Measurements from ENCODE around the gene FAM184A.
"Not testable (repeated sequence)": the region's sequence is repeated elsewhere in the genome, so short reads cannot be mapped to it uniquely, and the experiment has no call there.

Gene FAM184A

GRCh38 chr6:119052987-119053386 lies 25.5 kb downstream of the FAM184A start:
- DNase-seq: no peak

GRCh38 chr6:119052292-119052889 lies 26.1 kb downstream of the FAM184A start:
- DNase-seq: no peak

- no peak for DNase-seq
Measured at GRCh38 chr6:119044255-119044654, 34.2 kb downstream of the FAM184A start.

GRCh38 chr6:119043783-119044182 lies 34.7 kb downstream of the FAM184A start:
- no peak for DNase-seq

- DNase-seq: no peak
Measured at GRCh38 chr6:119043265-119043664, 35.2 kb downstream of the FAM184A start.

GRCh38 chr6:119040636-119041035 lies 37.8 kb downstream of the FAM184A start:
- no peak for DNase-seq

- DNase-seq: no peak
Measured at GRCh38 chr6:119040229-119040628, 38.2 kb downstream of the FAM184A start.

GRCh38 chr6:119037941-119038623 lies 40.4 kb downstream of the FAM184A start:
- DNase-seq: no peak

- DNase-seq: no peak
Measured at GRCh38 chr6:119037264-119037663, 41.2 kb downstream of the FAM184A start.

GRCh38 chr6:119036081-119036480 lies 42.4 kb downstream of the FAM184A start:
- DNase-seq: no peak

GRCh38 chr6:119035459-119035858 lies 43.0 kb downstream of the FAM184A start:
- no peak for DNase-seq

GRCh38 chr6:119034827-119035458 lies 43.5 kb downstream of the FAM184A start:
- peak; percentile 14 for DNase-seq

GRCh38 chr6:119032428-119032827 lies 46.0 kb downstream of the FAM184A start:
- DNase-seq: no peak

- DNase-seq: no peak
Measured at GRCh38 chr6:119030759-119031158, 47.7 kb downstream of the FAM184A start.

- DNase-seq: no peak
Measured at GRCh38 chr6:119028091-119028490, 50.4 kb downstream of the FAM184A start.

- DNase-seq: no peak
Measured at GRCh38 chr6:119027465-119027864, 51.0 kb downstream of the FAM184A start.

GRCh38 chr6:119026822-119027221 lies 51.6 kb downstream of the FAM184A start:
- no peak for DNase-seq

GRCh38 chr6:119025793-119026192 lies 52.7 kb downstream of the FAM184A start:
- DNase-seq: no peak

- DNase-seq: no peak
Measured at GRCh38 chr6:119024111-119024510, 54.4 kb downstream of the FAM184A start.

- DNase-seq: no peak
Measured at GRCh38 chr6:119022796-119023195, 55.7 kb downstream of the FAM184A start.

- no peak for DNase-seq
Measured at GRCh38 chr6:119020597-119021561, 57.6 kb downstream of the FAM184A start.

GRCh38 chr6:119015165-119015564 lies 63.3 kb downstream of the FAM184A start:
- DNase-seq: not testable (repeated sequence)

- no peak for DNase-seq
Measured at GRCh38 chr6:119012521-119012920, 65.9 kb downstream of the FAM184A start.
